ENCODE measurements around the gene HIVEP3.

HIVEP3 gene

DNA sequence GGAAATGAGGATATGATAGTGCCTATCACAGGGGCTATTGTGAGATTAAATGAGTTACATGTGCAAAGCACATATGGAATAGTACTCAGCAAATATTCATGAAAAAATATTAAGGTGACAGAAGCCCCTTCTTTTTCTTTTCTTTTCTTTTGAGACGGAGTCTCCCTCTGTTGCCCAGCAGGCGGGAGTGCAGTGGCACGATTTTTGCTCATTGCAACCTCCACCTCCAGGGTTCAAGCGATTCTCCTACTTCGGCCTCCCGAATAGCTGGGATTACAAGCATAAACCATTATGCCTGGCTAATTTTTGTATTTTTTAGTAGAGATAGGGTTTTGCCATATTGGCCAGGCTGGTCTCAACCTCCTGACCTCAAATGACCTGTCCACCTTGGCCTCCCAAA, 139.4 kb downstream of the HIVEP3 start:
- no peak for DNase-seq

DNA sequence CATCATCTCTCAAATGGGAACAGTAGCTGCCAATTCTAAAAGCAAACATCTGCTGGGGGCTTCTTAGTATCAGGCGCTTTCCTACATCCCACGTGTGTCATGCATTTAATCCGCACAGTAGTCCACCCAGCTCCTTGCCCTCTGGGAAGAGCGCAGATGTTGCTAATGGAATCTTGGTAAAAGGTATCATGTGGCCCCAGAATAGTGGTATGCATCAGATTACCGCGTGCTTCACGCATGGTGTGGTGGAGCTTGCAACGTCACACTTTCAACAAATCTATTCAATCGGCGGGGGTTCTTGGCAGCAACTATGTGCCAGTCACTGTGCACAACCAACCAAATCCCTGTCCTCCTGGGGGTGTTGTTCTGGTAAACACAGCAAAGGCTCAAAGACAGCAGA, 141.0 kb downstream of the HIVEP3 start:
- no peak for DNase-seq

DNA sequence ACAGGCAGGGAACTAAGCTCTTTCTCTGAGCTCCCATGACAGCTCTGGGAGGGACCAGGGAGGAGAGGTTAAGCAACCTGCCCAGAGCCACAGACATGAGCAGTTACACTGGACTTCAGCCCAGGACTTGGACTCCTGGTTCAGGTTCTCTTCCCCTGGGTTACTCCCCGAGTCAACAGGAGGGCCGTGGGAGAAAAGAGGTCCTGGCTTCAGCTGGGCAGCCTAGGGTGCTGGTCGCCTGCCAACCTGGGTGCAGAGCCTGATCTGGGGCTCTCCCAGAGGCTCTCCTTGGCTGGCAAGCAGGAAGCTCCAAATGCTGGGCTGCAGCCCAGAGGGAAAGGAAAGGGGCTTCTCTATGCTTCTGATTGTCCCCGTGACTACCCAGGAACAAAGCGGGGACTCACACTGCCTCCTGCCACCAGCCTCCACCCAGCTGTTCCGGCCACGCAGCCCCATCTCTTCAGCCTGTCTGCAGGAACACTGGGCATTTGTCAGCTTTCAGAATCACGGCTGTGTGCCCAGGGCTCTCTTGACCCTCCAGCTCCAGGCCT, 141.8 kb downstream of the HIVEP3 start:
- DNase-seq, result no peak

DNA sequence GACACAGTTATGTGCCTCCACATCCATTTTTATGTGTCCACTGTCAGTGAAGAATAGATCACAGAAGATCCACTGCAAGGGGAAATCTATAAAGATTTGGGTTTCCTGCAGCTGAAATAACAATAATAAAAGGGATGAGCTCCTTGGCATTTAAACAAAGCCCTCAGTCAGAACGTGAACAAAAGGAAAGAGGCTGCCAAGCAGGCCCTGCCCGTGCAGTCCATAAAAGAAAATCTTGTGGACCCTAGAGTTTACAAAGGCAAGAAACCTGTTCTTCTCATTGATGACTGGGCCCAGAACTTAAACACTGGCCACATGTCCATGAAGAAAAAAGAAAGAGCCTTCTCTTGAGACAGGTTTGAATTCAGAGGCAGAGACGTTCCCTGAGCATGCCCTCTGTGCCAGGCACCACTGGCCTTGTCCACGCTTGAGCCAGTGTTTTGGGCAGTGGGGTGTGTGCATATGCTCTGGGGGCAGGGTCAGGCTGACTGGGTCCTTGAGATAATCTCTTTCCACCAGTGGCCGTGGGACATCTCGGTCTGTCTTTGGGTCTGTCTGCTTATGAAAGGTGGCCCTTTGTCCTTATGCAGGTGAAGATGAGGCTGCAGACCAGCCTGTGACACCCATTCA, 142.7 kb downstream of the HIVEP3 start:
- no peak for DNase-seq

DNA sequence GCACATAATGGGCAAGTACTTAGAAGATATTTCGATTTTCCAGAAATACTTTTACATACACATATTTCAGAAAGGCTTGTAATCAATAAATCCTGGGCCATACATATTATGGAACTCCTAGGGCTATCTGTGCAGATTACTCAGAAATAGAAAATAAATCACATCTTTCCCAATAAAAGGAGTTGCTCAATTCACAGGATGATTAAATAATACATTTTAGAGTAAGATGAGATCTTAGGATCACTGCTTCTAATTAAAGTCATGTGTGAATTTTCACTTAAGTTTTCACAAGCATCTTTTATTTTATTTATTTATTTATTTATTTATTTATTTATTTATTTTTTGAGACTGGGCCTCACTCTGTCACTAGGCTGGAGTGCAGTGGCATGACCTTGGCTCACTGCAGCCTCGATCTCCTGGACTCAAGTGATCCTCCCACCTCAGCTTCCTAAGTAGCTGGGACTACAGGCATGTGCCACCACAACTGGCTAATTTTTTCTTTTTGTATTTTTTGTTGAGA, 144.2 kb downstream of the HIVEP3 start:
- no peak for DNase-seq

DNA sequence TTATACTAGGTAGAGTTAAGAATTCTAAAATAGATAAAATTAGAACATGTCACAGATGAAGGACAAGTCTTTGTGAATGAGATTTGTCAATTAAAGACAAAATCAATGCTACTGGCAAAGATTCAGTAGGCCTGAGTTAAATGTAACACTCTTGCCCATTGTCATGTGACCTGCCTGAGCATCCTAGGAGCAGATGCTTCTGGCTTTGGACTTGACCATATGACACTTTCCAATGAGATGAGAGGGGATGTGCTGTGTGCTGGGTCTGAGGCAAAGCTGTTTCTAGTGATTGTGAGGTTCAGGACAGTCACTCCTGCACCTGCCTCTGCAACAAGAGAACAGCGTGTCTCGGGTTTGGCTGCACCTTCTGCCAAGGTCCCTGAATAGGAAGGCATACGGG, 144.9 kb downstream of the HIVEP3 start:
- no peak for DNase-seq

DNA sequence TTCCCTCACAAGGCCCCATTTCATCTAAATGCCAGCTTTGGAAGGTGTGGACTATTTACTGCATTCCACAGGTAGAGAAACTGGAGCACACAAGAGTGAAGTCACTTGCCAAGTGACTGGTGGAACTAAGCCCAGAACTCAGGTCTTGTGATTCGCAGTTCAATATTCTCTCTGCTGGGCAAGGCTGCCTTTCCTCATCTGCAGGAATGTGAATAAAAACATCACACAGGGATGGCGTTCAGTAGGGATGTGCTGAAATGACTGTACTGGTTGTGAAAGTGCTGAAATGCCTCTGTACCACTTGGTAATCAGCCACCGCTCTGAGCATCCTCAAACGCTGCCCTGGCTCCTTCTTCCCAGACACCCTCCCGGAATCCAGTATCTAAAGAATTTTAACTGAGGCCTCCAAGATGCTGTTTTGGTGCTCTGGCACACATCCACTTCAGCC, 145.6 kb downstream of the HIVEP3 start:
- DNase-seq, result no peak

DNA sequence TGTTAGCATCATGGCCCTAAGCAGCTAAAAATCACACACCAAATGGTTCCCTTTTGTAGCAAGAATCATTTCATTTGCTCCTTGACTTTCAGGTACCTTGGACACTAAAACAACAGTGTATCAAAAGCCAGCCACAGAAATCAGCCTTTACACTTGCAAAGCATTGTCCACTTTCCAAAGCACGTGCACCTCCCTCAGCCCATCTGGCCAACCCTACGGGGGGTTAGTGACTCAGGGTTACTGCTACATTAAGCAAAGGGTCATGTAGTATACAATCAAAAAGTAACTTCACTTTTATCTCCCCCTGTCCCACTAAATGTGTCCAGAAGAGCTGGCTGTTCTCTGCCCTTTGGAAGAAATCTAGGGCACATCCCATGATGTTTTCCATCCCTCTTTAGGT, 149.7 kb downstream of the HIVEP3 start:
- no peak for DNase-seq

DNA sequence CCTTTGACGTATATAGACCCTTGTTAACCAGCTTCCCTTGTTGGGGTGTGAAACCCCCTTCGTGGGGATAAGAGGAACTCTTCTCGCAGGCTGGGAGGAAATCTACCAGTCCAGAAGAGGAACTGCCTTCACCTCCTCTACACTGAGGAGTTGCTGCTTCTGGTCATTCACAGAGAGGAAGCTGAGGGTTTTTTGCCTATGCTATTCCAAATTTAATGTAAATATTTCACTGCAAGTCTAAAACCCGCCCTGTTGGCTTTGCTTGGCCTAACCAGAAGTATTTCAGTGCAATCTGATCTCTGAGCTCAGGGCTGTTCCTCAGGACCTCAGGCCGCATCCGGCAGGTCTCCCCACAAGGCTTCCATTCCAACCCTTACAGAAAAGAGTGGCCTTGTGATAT, 150.1 kb downstream of the HIVEP3 start:
- DNase-seq, result no peak

DNA sequence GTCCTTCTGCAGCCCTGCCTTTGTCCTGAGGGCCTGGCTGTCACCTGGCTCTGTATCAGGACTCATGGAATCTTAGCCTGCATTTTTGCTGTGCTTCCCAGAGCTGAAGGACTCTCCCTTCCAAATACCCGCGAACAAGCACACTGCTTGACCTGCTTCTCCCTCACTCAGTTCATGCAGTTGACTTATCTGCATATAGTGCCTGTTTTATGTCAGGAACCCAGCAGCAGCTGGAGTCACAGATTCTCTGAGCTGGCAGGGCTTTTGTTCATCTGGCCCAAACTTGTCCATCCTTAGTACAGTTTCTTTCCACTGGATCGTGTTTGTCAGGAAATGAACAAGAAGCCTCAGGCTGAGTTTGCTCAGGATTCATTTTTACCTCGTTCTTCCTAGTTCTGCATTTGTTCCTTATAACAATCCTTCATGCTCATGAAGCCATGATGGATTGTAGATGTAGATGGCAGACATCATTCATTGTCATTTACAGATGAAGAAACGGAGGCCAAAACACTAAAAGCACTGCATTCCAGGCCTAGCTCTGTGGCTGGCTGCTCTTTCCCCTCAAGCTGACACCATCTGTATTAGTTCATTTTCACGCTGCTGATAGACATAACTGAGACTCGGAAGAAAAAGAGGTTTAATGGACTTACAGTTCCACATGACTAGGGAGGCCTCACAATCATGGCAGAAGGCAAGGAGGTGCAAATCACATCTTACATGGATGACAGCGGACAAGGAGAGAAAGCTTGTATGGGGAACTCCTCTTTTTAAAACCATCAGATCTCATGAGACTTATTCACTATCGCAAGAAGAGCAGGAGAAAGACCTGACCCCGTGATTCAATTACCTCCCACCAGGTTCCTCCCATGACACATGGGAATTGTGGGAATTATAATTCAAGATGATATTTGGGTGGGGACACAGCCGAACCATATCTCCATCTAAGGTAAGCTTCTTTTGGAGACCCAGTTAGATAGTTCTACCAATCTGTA, 150.9 kb downstream of the HIVEP3 start:
- DNase-seq, result no peak

DNA sequence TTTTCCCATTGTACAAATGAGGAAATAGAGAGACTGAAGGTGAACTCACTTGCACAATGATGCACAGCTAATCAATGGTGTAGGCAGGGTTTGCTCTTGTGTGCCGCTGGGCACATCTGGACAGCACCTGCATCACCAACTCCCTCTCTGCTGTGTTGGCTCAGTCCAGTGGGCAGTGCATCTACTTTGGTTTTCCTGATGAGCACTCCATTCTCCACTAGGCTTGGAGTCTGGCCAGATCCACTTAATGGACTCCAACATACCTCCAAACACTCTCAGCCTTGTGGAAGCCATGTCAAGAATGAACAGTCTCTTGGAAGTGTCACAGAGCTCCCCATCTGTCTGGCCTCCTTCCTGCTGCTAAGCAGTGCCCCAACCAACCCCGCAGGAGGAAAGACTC, 152.2 kb downstream of the HIVEP3 start:
- no peak for DNase-seq

DNA sequence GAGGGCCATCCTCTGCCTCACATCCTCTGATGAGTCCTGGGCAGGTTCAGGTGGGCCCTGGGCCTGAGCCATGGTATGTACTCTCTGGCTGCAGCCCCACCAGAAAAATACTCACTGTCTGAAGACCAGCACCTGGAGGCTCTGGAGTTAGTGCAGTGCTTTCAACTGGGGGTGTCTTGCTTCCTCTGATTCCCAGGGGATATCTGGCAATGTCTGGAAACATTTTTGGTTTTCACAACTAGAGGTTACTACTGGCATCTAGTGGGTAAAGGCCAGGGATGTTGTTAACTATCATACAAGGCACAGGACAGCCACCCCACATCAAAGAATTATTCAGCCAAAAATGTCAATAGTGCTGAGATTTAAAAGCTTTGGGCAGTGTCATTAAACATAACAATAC, 152.7 kb downstream of the HIVEP3 start:
- no peak for DNase-seq

DNA sequence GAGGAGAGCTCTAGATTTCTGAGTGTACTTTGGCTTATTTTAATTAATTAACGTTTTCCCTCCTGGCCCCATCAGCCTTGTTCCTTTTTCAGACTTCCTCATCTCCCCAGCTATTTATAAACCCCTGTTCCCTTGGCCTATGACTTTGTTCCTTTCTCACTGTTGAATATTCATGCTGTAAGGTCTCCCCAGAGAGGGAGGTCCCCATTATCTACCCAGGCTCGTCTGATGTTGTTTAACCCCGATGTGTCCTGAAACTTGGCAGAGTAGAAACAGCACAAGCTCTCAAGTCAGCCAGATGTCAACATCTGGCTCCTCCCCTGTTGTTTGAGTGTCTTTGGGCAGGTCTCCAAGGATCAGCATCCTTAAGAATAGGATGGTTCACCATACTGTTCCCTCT, 153.6 kb downstream of the HIVEP3 start:
- DNase-seq, result no peak

DNA sequence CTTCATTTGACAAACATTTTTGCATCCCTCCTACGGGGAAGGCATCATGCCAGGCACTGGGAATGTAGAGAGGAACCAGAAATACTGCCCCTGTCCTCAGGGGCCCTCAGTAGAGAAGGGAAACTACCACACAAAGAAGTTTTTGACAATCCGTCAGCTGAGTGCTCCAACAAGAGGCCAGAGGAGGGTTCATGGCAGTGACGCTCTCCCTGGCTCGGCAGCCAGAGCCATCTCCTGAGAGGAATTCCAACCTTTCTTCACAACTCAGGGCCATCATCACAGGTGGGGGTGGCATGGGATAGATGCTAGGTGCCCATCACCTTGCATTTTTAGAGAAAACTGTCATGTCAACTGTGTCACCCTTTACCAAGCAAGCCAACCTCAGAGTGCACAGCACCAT, 154.1 kb downstream of the HIVEP3 start:
- no peak for DNase-seq

DNA sequence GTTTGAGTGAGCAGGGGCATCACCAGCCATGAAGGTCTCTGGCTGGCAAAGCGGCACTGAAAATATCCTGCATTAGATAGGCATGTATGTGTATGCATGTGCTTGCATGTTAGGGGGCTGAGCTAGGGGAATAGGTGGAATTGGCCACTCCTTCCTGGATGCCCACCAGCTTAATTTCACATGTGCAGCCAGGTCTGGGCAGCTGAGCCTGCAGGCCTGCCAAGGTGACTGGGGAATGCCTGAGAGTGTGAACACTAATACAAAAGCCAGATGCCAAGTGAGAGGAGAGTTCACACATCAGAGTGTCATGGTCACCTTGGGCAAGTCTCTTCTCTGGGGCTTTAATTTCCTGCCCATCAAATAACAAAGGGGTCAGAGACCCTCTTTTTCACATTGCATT, 155.9 kb downstream of the HIVEP3 start:
- no peak for DNase-seq

DNA sequence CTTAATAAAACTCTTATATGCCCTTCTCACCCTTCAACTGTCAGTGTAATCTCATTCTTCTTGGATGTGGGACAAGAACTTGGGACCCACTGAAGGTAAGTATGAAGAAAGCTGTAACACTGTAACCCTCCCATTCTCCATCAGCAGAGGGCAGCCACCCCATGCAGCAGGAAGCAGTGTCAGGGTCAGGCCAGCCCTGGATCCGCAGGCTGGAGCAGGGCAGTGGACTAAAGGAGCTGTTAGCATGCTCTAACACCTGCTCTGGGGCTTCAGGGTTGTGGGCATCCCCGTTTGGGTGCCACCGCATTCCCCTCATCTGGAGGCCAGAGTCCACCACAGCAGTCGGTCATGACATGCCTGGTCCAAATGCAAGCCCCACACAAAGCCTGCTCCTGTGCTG, 156.5 kb downstream of the HIVEP3 start:
- no peak for DNase-seq

DNA sequence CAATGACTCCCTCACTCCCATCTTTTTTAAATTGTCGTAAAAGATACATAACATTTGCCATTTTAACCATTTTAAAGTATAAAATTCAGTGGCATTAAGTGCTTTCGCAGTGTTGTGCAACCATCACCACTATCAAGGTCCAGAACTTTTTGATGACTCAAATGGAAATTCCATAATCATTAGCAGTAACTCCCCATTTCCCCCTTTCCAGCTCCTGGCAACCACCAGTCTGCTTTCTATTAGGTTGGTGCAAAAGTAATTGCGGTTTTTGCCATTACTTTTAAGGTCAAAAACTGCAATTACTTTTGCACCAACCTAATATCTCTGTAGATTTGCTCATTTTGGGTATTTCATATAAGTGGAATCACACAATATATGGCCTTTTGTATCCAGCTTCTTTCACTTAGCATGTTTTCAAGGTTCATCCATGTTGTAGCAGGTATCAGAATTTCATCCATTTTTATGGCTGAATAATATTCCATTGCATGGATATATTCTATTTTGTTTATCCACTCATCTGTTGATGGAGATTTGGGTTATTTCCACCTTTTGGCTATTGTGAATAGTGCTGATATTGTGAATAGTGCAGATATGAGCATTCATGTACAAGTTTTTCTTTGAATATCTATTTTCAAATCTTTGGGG, 159.7 kb downstream of the HIVEP3 start:
- no peak for DNase-seq

DNA sequence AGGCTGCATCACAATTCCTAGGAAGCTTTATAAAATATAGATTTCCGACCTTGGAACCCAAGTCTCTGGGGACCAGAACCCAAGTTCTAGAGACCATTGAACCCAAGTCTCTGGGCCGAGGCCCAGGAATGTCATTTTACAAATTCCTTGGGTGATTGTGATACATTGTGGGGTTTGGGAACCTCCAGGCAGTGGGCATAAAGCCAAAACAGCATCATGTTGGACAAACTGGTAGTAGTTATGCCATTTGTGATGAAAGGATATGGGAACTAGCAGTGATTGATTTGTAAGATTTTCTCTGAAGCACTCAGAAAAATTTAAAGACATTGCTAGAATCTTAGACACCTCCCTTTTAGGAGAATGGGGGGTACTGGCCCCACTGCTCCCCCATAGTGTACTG, 160.2 kb downstream of the HIVEP3 start:
- no peak for DNase-seq

DNA sequence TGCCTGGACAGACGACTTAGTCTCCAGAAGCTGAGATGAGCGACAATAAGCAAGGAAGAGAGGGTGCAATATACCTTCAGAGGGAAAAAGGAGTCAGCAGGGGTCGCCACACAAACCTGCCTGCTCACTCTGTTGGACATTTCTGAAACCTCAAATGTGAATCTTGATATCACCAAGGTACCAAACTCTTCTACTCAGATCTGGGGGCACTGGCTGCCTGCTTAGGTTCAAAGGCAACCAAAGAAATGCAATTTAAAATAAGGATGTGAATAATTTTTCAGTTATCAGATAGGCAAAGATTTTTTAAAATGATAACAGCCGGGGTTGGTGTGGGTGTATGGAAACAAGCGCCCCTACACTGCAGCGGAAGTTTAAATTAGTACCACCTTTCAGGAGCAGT, 164.2 kb downstream of the HIVEP3 start:
- DNase-seq, result peak; percentile 37

DNA sequence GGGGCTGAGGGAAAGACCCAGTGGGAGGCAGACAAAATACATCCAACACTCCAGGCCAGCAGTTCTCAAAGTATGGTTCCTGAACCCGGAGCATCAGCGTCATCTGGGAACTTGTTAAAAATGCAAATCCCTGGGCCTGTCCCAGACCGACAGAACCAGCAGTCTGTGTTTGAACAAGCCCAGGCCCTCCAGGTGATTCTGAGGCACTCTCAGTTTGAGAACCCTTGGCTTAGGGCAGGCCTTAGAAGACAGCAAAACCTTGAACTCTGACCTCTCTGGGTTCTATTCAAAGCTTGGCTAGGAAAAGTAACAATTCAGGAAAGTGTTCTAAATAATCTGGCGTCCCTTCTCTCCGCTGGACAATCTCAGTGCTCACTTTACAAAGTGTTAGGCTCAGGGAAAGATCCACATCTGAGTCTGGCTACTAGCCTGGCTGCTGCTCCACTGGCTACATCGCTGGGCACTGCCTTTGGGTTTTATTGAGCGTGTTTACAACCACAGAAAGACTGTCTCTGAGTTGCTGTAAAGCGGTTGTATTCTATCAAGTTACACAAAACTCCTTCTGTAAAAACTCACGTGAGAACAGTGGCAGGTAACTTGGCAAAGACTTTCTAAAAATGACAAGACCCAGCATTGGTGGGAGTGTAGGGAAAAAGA, 166.1 kb downstream of the HIVEP3 start:
- no peak for DNase-seq

DNA sequence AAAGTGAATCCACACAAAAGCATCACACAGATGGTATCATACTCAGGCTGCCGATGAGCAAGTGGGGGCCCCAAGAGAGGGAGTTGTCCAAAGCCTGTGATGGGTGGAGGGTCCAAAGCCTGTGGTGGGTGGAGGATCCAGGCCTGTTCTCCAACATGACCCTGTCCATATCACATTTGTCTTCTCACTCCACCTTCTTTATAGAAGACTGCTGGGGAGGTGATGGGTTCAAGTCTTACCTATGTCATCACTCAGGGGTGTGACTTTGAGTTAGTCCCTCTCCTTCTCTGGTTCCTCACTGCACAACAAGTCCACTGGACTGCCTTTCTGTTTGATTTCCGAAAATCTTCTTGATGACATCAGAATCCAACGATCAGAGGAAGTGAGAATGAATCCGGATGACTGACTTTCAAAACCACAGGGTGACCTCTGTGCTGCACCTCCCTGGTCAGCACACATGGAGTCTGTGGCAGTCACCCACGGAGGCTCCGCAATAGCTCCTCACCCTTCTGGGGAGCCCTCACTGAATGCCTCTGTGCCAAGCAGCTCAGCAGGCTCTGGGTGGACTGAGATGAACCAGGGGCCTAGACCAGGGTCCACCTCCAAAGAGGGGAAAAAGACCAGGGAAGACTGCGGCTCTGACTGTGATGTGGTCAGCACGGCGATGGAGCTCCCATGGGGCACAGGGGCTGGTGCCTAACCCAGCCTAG, 166.8 kb downstream of the HIVEP3 start:
- DNase-seq, result peak; percentile 38
